ENCODE data around the gene KCTD15. TPM values are rescaled to one million over a fixed set of nuclear protein-coding genes. Genes with fewer than 3 reads are reported as not detected.

The KCTD15 gene
- total and polyA plus RNA-seq, 2 donors (not counting 3 experiments of a cell fraction or from before 2014, with no cell fraction given), result 49.5 to 51.8 TPM

- H3K79me2 ChIP-seq (ENCODE audit: control insufficient read depth, insufficient read depth, low read length), result no peaks in the 10 kb centered on the region
- H4K20me1 ChIP-seq (replicated peaks; ENCODE audit: control insufficient read depth, extremely low read depth, insufficient read depth, low read length), result no peaks in the 10 kb centered on the region
- no peak for FAIRE-seq
- no peak overlapping the region for H3K4me2 ChIP-seq (ENCODE audit: insufficient read depth, low read length)
- CTCF ChIA-PET, result interaction anchor here (0.7 to 8.7 kb wide), 8 partner anchors 8 to 533 kb away, joined by 3 to 284 read pairs (median 27); no protein-coding TSS in a partner anchor
- no peak for TF ChIP-seq EZH2 (IDR thresholded peaks at IDR 0.05; ENCODE audit: borderline replicate concordance, low read depth, low read length, severe bottlenecking)
- TF ChIP-seq POLR2A (IDR thresholded peaks at IDR 0.05; ENCODE audit: low read depth, low read length), result no peak
- no peak for TF ChIP-seq FOS (IDR thresholded peaks at IDR 0.05; ENCODE audit: borderline replicate concordance, insufficient read depth, low read length)
- TF ChIP-seq MYC (IDR thresholded peaks at IDR 0.05; ENCODE audit: low read depth, low read length), result no peak
- TF ChIP-seq MAX (IDR thresholded peaks at IDR 0.05; ENCODE audit: insufficient read depth, insufficient read length), result no peak
- TF ChIP-seq CTCF (IDR thresholded peaks at IDR 0.05; ENCODE audit: extremely low read depth in 1 of 2, insufficient read depth in 1 of 2, low read depth in 1 of 2, low read length in 2 of 2), result no peak
- TF ChIP-seq JUN (IDR thresholded peaks at IDR 0.05; ENCODE audit: borderline replicate concordance, insufficient read depth, insufficient read length, low read depth), result no peak
- TF ChIP-seq POLR2AphosphoS5 (IDR thresholded peaks at IDR 0.05; ENCODE audit: insufficient read depth, low read depth, low read length), result no peak
- no peak for TF ChIP-seq GATA2 (IDR thresholded peaks at IDR 0.05; ENCODE audit: insufficient read depth, insufficient read length, low read depth, low read length)
- H2AFZ ChIP-seq (ENCODE audit: low read depth, low read length), result no peak overlapping the region
- DNase-seq (ENCODE audit: low read depth, low spot score), result no peak
- no peak overlapping the region for H3K27ac ChIP-seq (ENCODE audit: insufficient read depth, low read depth, low read length)
- no peak overlapping the region for H3K4me3 ChIP-seq (replicated peaks in 1 of 3; ENCODE audit: insufficient read depth in 1 of 3, low read depth in 1 of 3, low read length in 3 of 3)
- intact Hi-C loops (cut with micrococcal nuclease), result no loop called here
- no peaks in the 10 kb centered on the region for H3K36me3 ChIP-seq (ENCODE audit: control insufficient read depth in 2 of 2, extremely low read depth in 1 of 2, insufficient read depth in 2 of 2, low read length in 2 of 2)
- no TSS peak for BruUV-seq (replicated peaks)
- dilution Hi-C loops (cut with MboI; ENCODE audit: extremely low pct_ligation_motif_present, low sequenced_read_pairs), result no loop called here
- no peaks in the 10 kb centered on the region for H3K4me1 ChIP-seq (ENCODE audit: control insufficient read depth, extremely low read depth, insufficient read depth, low read length)
- H3K9ac ChIP-seq (replicated peaks; ENCODE audit: extremely low read depth, insufficient read depth, low read length), result no peak overlapping the region
- POLR2A ChIA-PET, result no interaction called here
- H3K27me3 ChIP-seq (ENCODE audit: control insufficient read depth in 2 of 2, insufficient read depth in 2 of 2, low read length in 2 of 2), result no peaks in the 10 kb centered on the region
- H3K9me3 ChIP-seq (replicated peaks; ENCODE audit: control insufficient read depth, insufficient read depth, low read length), result no peaks in the 10 kb centered on the region
- no peaks in the 10 kb centered on the region for H3K9me1 ChIP-seq (replicated peaks; ENCODE audit: control insufficient read depth, extremely low read depth, insufficient read depth, low read length)
Measured at GRCh38 chr19:33769208-33769607, 27.5 kb upstream of the KCTD15 start.
